PC-3 (cell line): ENCODE results near the gene TESK2. TPM values are rescaled to one million over a fixed set of nuclear protein-coding genes. Genes with fewer than 3 reads are reported as not detected.
A peak's percentile ranks its signal among the peaks of the same experiment; 100 is the strongest.

Source experiments
- ATAC-seq: fragments of 200-7000 bp; cut with Tn5 transposase; 2 replicates; pipeline ENCODE4 v1.9.1; 2020; ENCODE audit warnings: mild to moderate bottlenecking, moderate library complexity
- Bru-seq: library from RNA; stranded (reverse); fragments of 400-500 nt; gene quantifications from one replicate; lab custom pipeline; 2021; lab: Mats Ljungman, UMichigan
- BruChase-seq, 2 experiments: library from RNA; stranded (reverse); fragments of 400-500 nt; gene quantifications; one replicate each; lab custom pipeline; 2021; lab: Mats Ljungman, UMichigan
- BruUV-seq: library from RNA; stranded (reverse); fragments of 400-500 nt; replicated peaks from 2 replicates; lab custom pipeline; 2021; lab: Mats Ljungman, UMichigan
- CTCF ChIA-PET: fragments of 300-600 bp; sonication (Branson Sonifier 250); formaldehyde crosslinking; loops from one replicate; lab custom pipeline; 2022; ENCODE audit warnings: antibody characterized with exemption; lab: Charles Lee
- POLR2A ChIA-PET: fragments of 300-600 bp; sonication (Branson Sonifier 250); formaldehyde crosslinking; loops from one replicate; lab custom pipeline; 2022; ENCODE audit warnings: antibody characterized with exemption; ENCODE audit not compliant: unreplicated experiment; lab: Charles Lee
- DNase-seq: peaks from one replicate; pipeline ENCODE4 v3.0.0-alpha.2; 2015
- H2AFZ ChIP-seq: fragments of 300-600 bp; sonication (generic); 2 replicates; pipeline ENCODE4 v1.6.0; 2016; ENCODE audit warnings: antibody characterized with exemption, low read length
- H3F3A ChIP-seq: fragments of 300-600 bp; sonication (generic); one replicate; pipeline ENCODE4 v1.6.0; 2017; ENCODE audit warnings: antibody characterized with exemption, low read length, control low read depth, mild to moderate bottlenecking; ENCODE audit not compliant: unreplicated experiment
- H3K27ac ChIP-seq: fragments of 300-600 bp; sonication (generic); 2 replicates; pipeline ENCODE4 v1.5.1; 2016; ENCODE audit warnings: mild to moderate bottlenecking, low read length
- H3K27me3 ChIP-seq: fragments of 300-600 bp; sonication (generic); 2 replicates; pipeline ENCODE4 v1.6.1; 2016; ENCODE audit warnings: low read length, mixed read lengths
- H3K36me3 ChIP-seq: fragments of 300-600 bp; sonication (generic); 2 replicates; pipeline ENCODE4 v1.6.1; 2016; ENCODE audit warnings: low read depth, mixed run types, low read length, mixed read lengths
- H3K4me1 ChIP-seq: fragments of 300-600 bp; sonication (generic); 2 replicates; pipeline ENCODE4 v1.5.1; 2016; ENCODE audit warnings: low read length; ENCODE audit not compliant: insufficient read depth
- H3K4me2 ChIP-seq: fragments of 300-600 bp; sonication (generic); 2 replicates; pipeline ENCODE4 v1.6.0; 2016; ENCODE audit warnings: low read length
- H3K4me3 ChIP-seq: fragments of 300-600 bp; sonication (generic); 2 replicates; pipeline ENCODE4 v1.5.1; 2016; ENCODE audit warnings: mild to moderate bottlenecking, low read length, mixed read lengths
- H3K79me2 ChIP-seq: fragments of 300-600 bp; sonication (generic); 2 replicates; pipeline ENCODE4 v1.6.1; 2017; ENCODE audit warnings: low read length, mixed read lengths
- H3K9ac ChIP-seq: fragments of 300-600 bp; sonication (generic); 2 replicates; pipeline ENCODE4 v1.6.0; 2016; ENCODE audit warnings: mild to moderate bottlenecking, low read length
- H3K9me2 ChIP-seq: fragments of 300-600 bp; sonication (generic); replicated peaks from 2 replicates; pipeline ENCODE4 v1.6.1; 2016; ENCODE audit warnings: mixed run types, low read length, mixed read lengths
- H3K9me3 ChIP-seq: fragments of 300-600 bp; sonication (generic); 2 replicates; pipeline ENCODE4 v1.6.1; 2016; ENCODE audit warnings: low read length, mixed read lengths
- H4K20me1 ChIP-seq: fragments of 300-600 bp; sonication (generic); 2 replicates; pipeline ENCODE4 v1.6.1; 2016; ENCODE audit warnings: low read length, mixed read lengths
- EZH2 ChIP-seq: fragments of 300-600 bp; sonication (generic); IDR thresholded peaks from one replicate; pipeline ENCODE4 v1.6.1; 2017; ENCODE audit warnings: antibody characterized with exemption, mild to moderate bottlenecking, low read length; ENCODE audit not compliant: unreplicated experiment
- EZH2phosphoT487 ChIP-seq: fragments of 300-600 bp; sonication (generic); IDR thresholded peaks from 2 replicates; pipeline ENCODE4 v1.6.1; 2018; ENCODE audit warnings: mild to moderate bottlenecking, antibody characterized with exemption, low read length, borderline replicate concordance
- intact Hi-C: fragments of 100-400 bp; cut with micrococcal nuclease; formaldehyde crosslinking; loops from 2 replicates; pipeline ENCODE4 v1.9.0; 2023
- long read RNA-seq: library from polyadenylated mRNA; unstranded; transcript quantifications from one replicate; pipeline ENCODE4 v2.0.0, GENCODE V29; 2021; ENCODE audit not compliant: unreplicated experiment
- total RNA-seq: library from RNA; depleted of rRNA; stranded (reverse); fragments of >200 nt; gene quantifications from 2 replicates; pipeline ENCODE4 v1.2.3, GENCODE V29; 2014; rRNA removed
- TF ChIP-seq, protein P1 (sequence below): fragments of 300-600 bp; sonication (generic); conservative IDR thresholded peaks from 2 replicates; pipeline ENCODE4 v1.5.1; 2017; ENCODE audit warnings: antibody characterized with exemption, low read depth, mild to moderate bottlenecking, low read length

Gene TESK2, protein sequence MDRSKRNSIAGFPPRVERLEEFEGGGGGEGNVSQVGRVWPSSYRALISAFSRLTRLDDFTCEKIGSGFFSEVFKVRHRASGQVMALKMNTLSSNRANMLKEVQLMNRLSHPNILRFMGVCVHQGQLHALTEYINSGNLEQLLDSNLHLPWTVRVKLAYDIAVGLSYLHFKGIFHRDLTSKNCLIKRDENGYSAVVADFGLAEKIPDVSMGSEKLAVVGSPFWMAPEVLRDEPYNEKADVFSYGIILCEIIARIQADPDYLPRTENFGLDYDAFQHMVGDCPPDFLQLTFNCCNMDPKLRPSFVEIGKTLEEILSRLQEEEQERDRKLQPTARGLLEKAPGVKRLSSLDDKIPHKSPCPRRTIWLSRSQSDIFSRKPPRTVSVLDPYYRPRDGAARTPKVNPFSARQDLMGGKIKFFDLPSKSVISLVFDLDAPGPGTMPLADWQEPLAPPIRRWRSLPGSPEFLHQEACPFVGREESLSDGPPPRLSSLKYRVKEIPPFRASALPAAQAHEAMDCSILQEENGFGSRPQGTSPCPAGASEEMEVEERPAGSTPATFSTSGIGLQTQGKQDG
- total RNA-seq (6.0 and 6.5 TPM in 2 replicates), Bru-seq, nascent RNA (percentile 51 among the genes with signal in this experiment), BruChase-seq, experiment 1, labeled RNA remaining after a 6-hour chase (percentile 45 among the genes with signal in this experiment), BruChase-seq, experiment 2, labeled RNA remaining after a 2-hour chase (percentile 42 among the genes with signal in this experiment)
- long read RNA-seq, partial matches to known transcripts, result 6 of 11 reads
- long read RNA-seq, other reads (novel, unspliced or antisense), result 3 of 11 reads

DNA sequence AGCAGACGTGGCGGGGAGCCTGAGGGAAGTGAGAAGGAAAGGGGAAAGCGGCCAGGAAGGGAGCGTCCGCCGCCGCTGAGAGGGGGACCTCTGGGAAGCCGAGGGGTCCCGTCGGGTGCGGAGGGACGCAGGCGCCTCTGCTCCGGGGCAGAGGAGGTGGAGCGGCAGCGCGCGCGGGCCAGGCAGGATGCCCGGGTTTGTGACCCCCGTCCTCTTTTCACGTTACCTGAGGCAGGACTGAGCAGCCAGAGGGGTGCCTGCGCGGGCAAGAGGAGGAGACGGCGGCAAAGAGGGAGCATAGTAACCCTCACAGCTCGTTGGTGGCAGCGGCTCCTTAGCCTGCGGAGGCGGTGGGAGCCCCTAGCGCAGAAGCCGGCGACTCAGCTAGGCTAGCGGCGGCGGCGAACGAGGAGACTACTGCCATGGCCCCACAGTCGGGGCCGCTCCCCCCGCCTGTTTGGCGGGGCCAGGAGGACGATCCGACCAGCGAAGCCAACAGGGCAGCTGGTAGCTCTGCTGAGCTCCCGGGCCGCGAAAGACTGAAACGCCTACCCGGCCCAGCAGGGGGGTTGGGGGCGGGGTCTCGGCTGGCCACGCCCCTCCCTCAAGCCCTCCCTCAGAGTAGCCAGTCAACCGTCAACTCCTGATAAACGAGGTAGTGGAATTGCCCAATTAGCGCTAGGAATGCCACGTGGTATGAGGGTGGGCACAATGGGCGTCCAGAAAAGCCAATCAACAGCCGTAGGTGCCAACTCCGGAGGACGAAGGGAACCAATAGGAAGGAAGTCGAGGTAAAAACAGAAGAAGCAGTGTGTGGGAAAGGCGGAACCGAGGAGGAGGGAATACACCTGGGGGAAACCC is at the start of gene TESK2:
Gene TESK2 (minus strand): TSS at position 538 of the 861 bp plus-strand sequence. CDS start 33,378 bp downstream, outside the sequence.
- no peaks in the 10 kb centered on the region for H3K36me3 ChIP-seq
- TF ChIP-seq, protein P1, sequence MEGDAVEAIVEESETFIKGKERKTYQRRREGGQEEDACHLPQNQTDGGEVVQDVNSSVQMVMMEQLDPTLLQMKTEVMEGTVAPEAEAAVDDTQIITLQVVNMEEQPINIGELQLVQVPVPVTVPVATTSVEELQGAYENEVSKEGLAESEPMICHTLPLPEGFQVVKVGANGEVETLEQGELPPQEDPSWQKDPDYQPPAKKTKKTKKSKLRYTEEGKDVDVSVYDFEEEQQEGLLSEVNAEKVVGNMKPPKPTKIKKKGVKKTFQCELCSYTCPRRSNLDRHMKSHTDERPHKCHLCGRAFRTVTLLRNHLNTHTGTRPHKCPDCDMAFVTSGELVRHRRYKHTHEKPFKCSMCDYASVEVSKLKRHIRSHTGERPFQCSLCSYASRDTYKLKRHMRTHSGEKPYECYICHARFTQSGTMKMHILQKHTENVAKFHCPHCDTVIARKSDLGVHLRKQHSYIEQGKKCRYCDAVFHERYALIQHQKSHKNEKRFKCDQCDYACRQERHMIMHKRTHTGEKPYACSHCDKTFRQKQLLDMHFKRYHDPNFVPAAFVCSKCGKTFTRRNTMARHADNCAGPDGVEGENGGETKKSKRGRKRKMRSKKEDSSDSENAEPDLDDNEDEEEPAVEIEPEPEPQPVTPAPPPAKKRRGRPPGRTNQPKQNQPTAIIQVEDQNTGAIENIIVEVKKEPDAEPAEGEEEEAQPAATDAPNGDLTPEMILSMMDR, result no peak
- TF ChIP-seq EZH2phosphoT487 (no peak), EZH2 (no peak)
- no peaks in the 10 kb centered on the region for H3K79me2 ChIP-seq
- peaks cover 11% of the 10 kb centered on the region for H3K4me1 ChIP-seq
- peak within 1 kb of the TSS; percentile 97 for H3K4me2 ChIP-seq
- peak within 1 kb of the TSS; percentile 83 for H2AFZ ChIP-seq
- POLR2A ChIA-PET, result interaction anchor here (0.5 to 1.7 kb wide), 4 partner anchors 151 to 759 kb away, joined by 3 to 17 read pairs (median 5); partner anchors contain the start of gene TOE1
- peak within 1 kb of the TSS; percentile 80 for H3K4me3 ChIP-seq
- intact Hi-C loops, result loop anchor here (1.0 to 5.0 kb wide), 3 partner anchors 149 to 479 kb away; partner anchors contain the start of genes MUTYH, TOE1 and UROD
- no peaks in the 10 kb centered on the region for H3K9me3 ChIP-seq
- H3K27me3 ChIP-seq, result no peaks in the 10 kb centered on the region
- H3K9me2 ChIP-seq, result no peaks in the 10 kb centered on the region
- no peak within 1 kb of the TSS for H3K27ac ChIP-seq
- CTCF ChIA-PET, result interaction anchor here (0.6 to 2.7 kb wide), 7 partner anchors 111 to 677 kb away, joined by 3 to 20 read pairs (median 5); no protein-coding TSS in a partner anchor
- ATAC-seq, result peak; percentile 89
- no peaks in the 10 kb centered on the region for H4K20me1 ChIP-seq
- no peaks in the 10 kb centered on the region for H3F3A ChIP-seq
- peak within 1 kb of the TSS; percentile 37 for H3K9ac ChIP-seq
- no TSS peak for BruUV-seq
- DNase-seq, result peak; percentile 100

DNA sequence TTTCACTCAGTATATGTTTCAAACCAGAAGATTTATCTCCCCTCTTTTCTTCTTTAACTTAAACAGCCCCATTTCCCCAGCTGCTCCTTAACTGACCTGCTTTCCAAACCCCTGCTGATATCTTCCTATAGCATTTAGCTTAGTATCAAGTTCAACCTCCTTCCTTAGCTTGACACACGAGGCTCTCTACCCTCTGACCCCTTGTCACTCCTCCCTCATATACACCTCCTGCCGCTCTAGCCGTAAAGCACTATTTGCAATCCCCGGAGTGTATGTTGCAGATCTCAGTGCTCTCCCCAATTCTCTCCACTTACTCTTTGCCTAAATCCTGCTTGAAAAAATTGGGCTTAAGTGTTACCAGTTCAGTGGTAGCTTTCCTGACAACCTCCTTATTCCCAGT is 45.9 kb upstream of the TESK2 start:
- Histone ChIP-seq H3K27ac (no peak overlapping the region), H3K4me3 (no peak overlapping the region), H3F3A (no peaks in the 10 kb centered on the region), H3K4me2 (peak overlapping the region; percentile 46; the same call in 1 of the 2 replicates), H3K9me3 (no peaks in the 10 kb centered on the region), H2AFZ (no peak overlapping the region), H3K79me2 (no peaks in the 10 kb centered on the region), H3K9ac (no peak overlapping the region), H4K20me1 (no peaks in the 10 kb centered on the region), H3K4me1 (peaks cover 17% of the 10 kb centered on the region), H3K36me3 (no peaks in the 10 kb centered on the region), H3K27me3 (no peaks in the 10 kb centered on the region), H3K9me2 (no peaks in the 10 kb centered on the region)
- ChIA-PET CTCF (no interaction called here), POLR2A (no interaction called here)
- TF ChIP-seq EZH2phosphoT487, result no peak
- TF ChIP-seq EZH2, result no peak
- TF ChIP-seq, protein P1, result no peak
- ATAC-seq (no peak), DNase-seq (no peak)
- intact Hi-C loops, result no loop called here
- BruUV-seq, result no TSS peak
